ENCODE measurements around the gene GTF2F2.

DNA sequence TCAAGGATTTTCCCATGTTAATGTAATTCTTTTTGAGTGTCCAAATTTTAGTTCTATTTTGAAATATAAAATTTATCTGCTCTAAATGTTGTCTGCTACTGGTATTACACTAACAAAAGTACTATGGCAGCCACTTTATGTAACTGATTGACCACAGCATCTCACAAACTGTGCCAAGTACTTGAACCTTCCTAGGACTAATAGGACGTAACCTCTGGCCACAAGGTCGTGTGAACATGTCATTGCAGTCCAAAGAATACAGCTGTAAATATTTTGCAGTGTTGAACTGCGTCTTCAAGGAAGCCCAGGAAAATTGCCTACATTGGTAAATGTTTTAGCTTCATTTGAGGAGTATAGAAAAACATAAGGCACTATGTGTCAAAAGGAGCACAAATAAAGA lies 78.6 kb downstream of the GTF2F2 start:
- TF ChIP-seq POLR2A (IDR thresholded peaks at IDR 0.05) (no peak), EP300 (IDR thresholded peaks at IDR 0.05) (no peak), POLR2AphosphoS5 (IDR thresholded peaks at IDR 0.05) (no peak)
- TF ChIP-seq, protein P1, sequence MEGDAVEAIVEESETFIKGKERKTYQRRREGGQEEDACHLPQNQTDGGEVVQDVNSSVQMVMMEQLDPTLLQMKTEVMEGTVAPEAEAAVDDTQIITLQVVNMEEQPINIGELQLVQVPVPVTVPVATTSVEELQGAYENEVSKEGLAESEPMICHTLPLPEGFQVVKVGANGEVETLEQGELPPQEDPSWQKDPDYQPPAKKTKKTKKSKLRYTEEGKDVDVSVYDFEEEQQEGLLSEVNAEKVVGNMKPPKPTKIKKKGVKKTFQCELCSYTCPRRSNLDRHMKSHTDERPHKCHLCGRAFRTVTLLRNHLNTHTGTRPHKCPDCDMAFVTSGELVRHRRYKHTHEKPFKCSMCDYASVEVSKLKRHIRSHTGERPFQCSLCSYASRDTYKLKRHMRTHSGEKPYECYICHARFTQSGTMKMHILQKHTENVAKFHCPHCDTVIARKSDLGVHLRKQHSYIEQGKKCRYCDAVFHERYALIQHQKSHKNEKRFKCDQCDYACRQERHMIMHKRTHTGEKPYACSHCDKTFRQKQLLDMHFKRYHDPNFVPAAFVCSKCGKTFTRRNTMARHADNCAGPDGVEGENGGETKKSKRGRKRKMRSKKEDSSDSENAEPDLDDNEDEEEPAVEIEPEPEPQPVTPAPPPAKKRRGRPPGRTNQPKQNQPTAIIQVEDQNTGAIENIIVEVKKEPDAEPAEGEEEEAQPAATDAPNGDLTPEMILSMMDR (IDR thresholded peaks at IDR 0.05), result no peak

Data from upper lobe of left lung (tissue), 4 donors.